Activated naive CD4-positive, alpha-beta T cell treated with anti-CD3 and anti-CD28 coated beads for 36 hours (primary cell): Measurements from ENCODE around the gene CLDN1. TPM values are rescaled to one million over a fixed set of nuclear protein-coding genes. Genes with fewer than 3 reads are reported as not detected.
"Not testable (repeated sequence)": the region's sequence is repeated elsewhere in the genome, so short reads cannot be mapped to it uniquely, and the experiment has no call there.

Experiments used
- CTCF ChIA-PET: fragments of 350-600 bp; sonication (Branson Sonifier 250); formaldehyde crosslinking; loops from one replicate; lab custom pipeline; 2021; ENCODE audit warnings: antibody characterized with exemption; lab: Charles Lee
- DNase-seq: peaks from one replicate; pipeline ENCODE4 v3.0.0-alpha.2; 2020
- H3K27ac Mint-ChIP-seq: one replicate; pipeline ENCODE4 v1.8.0; 2021; ENCODE audit warnings: mild to moderate bottlenecking, mixed read lengths
- H3K27me3 Mint-ChIP-seq: one replicate; pipeline ENCODE4 v1.8.0; 2021; ENCODE audit warnings: low read depth, mixed read lengths
- H3K36me3 Mint-ChIP-seq: one replicate; pipeline ENCODE4 v1.8.0; 2021; ENCODE audit warnings: low read depth, mixed read lengths
- H3K4me1 Mint-ChIP-seq: one replicate; pipeline ENCODE4 v1.8.0; 2021; ENCODE audit warnings: low read depth, mixed read lengths
- H3K4me3 Mint-ChIP-seq: one replicate; pipeline ENCODE4 v1.8.0; 2021; ENCODE audit warnings: mild to moderate bottlenecking, moderate library complexity, mixed read lengths
- H3K9me3 Mint-ChIP-seq: one replicate; pipeline ENCODE4 v1.8.0; 2021; ENCODE audit warnings: mixed read lengths
- intact Hi-C: fragments of 100-400 bp; cut with micrococcal nuclease; formaldehyde crosslinking; loops from one replicate; pipeline ENCODE4 v1.15.1; 2023
- total RNA-seq, 2 experiments: library from RNA; stranded (reverse); gene quantifications; one replicate each; pipeline ENCODE4 v1.2.3, GENCODE V29; 2021

The CLDN1 gene
- total RNA-seq, 2 experiments from 2014 or later: 0.88 to 0.96 TPM

GRCh38 chr3:190288836-190289235 lies 33.4 kb downstream of the CLDN1 start:
- CTCF ChIA-PET: no interaction called here
- H3K4me3 Mint-ChIP-seq: no peak overlapping the region
- intact Hi-C loops: no loop called here
- DNase-seq: no peak
- H3K9me3 Mint-ChIP-seq: peaks cover 36% of the 10 kb centered on the region
- peaks cover 15% of the 10 kb centered on the region for H3K36me3 Mint-ChIP-seq
- no peaks in the 10 kb centered on the region for H3K4me1 Mint-ChIP-seq
- H3K27me3 Mint-ChIP-seq: peaks cover 5% of the 10 kb centered on the region
- H3K27ac Mint-ChIP-seq: no peak overlapping the region

- Mint-ChIP-seq H3K27me3 (peaks cover 3% of the 10 kb centered on the region), H3K27ac (no peak overlapping the region), H3K4me3 (no peak overlapping the region), H3K9me3 (peaks cover 20% of the 10 kb centered on the region), H3K4me1 (no peaks in the 10 kb centered on the region), H3K36me3 (peaks cover 9% of the 10 kb centered on the region)
- intact Hi-C loops: no loop called here
- CTCF ChIA-PET: no interaction called here
- DNase-seq: no peak
These were observed 36.2 kb downstream of the CLDN1 start for GRCh38 chr3:190286014-190286413.

GRCh38 chr3:190281308-190282051 lies 40.8 kb downstream of the CLDN1 start:
- no peaks in the 10 kb centered on the region for H3K4me1 Mint-ChIP-seq
- H3K27ac Mint-ChIP-seq: no peak overlapping the region
- intact Hi-C loops: no loop called here
- no peaks in the 10 kb centered on the region for H3K27me3 Mint-ChIP-seq
- no peak for DNase-seq
- CTCF ChIA-PET: no interaction called here
- H3K36me3 Mint-ChIP-seq: peaks cover 5% of the 10 kb centered on the region
- H3K9me3 Mint-ChIP-seq: peaks cover 11% of the 10 kb centered on the region
- H3K4me3 Mint-ChIP-seq: no peak overlapping the region

- H3K27me3 Mint-ChIP-seq: no peaks in the 10 kb centered on the region
- H3K27ac Mint-ChIP-seq: no peak overlapping the region
- intact Hi-C loops: no loop called here
- H3K9me3 Mint-ChIP-seq: peaks cover 3% of the 10 kb centered on the region
- H3K36me3 Mint-ChIP-seq: no peaks in the 10 kb centered on the region
- CTCF ChIA-PET: no interaction called here
- no peak for DNase-seq
- no peak overlapping the region for H3K4me3 Mint-ChIP-seq
- H3K4me1 Mint-ChIP-seq: no peaks in the 10 kb centered on the region
These were observed 42.6 kb downstream of the CLDN1 start for GRCh38 chr3:190279690-190280089.

- H3K27me3 Mint-ChIP-seq: peaks cover 5% of the 10 kb centered on the region
- H3K9me3 Mint-ChIP-seq: no peaks in the 10 kb centered on the region
- intact Hi-C loops: no loop called here
- no peaks in the 10 kb centered on the region for H3K4me1 Mint-ChIP-seq
- H3K36me3 Mint-ChIP-seq: no peaks in the 10 kb centered on the region
- no peak overlapping the region for H3K4me3 Mint-ChIP-seq
- no peak for DNase-seq
- H3K27ac Mint-ChIP-seq: no peak overlapping the region
- CTCF ChIA-PET: no interaction called here
These were observed 49.5 kb downstream of the CLDN1 start for GRCh38 chr3:190272747-190273146.

- Mint-ChIP-seq H3K27me3 (peaks cover 10% of the 10 kb centered on the region), H3K27ac (no peak overlapping the region), H3K9me3 (no peaks in the 10 kb centered on the region), H3K36me3 (no peaks in the 10 kb centered on the region), H3K4me3 (no peak overlapping the region), H3K4me1 (no peaks in the 10 kb centered on the region)
- CTCF ChIA-PET: no interaction called here
- intact Hi-C loops: no loop called here
- DNase-seq: no peak
These were observed 53.1 kb downstream of the CLDN1 start for GRCh38 chr3:190269101-190269500.

GRCh38 chr3:190267464-190267863 lies 54.8 kb downstream of the CLDN1 start:
- H3K9me3 Mint-ChIP-seq, DNase-seq, H3K27me3 Mint-ChIP-seq, H3K4me3 Mint-ChIP-seq, intact Hi-C loops, H3K4me1 Mint-ChIP-seq, CTCF ChIA-PET, H3K27ac Mint-ChIP-seq, H3K36me3 Mint-ChIP-seq: not testable (repeated sequence)

GRCh38 chr3:190266913-190267290 lies 55.3 kb downstream of the CLDN1 start:
- Mint-ChIP-seq H3K27me3 (peaks cover 10% of the 10 kb centered on the region), H3K4me3 (no peak overlapping the region), H3K27ac (no peak overlapping the region), H3K9me3 (no peaks in the 10 kb centered on the region), H3K4me1 (no peaks in the 10 kb centered on the region), H3K36me3 (no peaks in the 10 kb centered on the region)
- intact Hi-C loops: no loop called here
- no peak for DNase-seq
- CTCF ChIA-PET: no interaction called here

GRCh38 chr3:190266265-190266912 lies 55.9 kb downstream of the CLDN1 start:
- H3K4me1 Mint-ChIP-seq: no peaks in the 10 kb centered on the region
- no peak overlapping the region for H3K4me3 Mint-ChIP-seq
- H3K9me3 Mint-ChIP-seq: no peaks in the 10 kb centered on the region
- no peak for DNase-seq
- no peaks in the 10 kb centered on the region for H3K36me3 Mint-ChIP-seq
- H3K27ac Mint-ChIP-seq: no peak overlapping the region
- peaks cover 10% of the 10 kb centered on the region for H3K27me3 Mint-ChIP-seq
- intact Hi-C loops: no loop called here
- CTCF ChIA-PET: no interaction called here

GRCh38 chr3:190265796-190266195 lies 56.5 kb downstream of the CLDN1 start:
- CTCF ChIA-PET: interaction anchor here (0.7 kb wide), 1 partner anchor 14 kb away, joined by 3 read pairs; no protein-coding TSS in a partner anchor
- Mint-ChIP-seq H3K4me3 (no peak overlapping the region), H3K9me3 (no peaks in the 10 kb centered on the region), H3K27ac (no peak overlapping the region), H3K36me3 (no peaks in the 10 kb centered on the region), H3K27me3 (peaks cover 10% of the 10 kb centered on the region), H3K4me1 (no peaks in the 10 kb centered on the region)
- intact Hi-C loops: no loop called here
- DNase-seq: no peak

GRCh38 chr3:190265126-190265525 lies 57.1 kb downstream of the CLDN1 start:
- no peak overlapping the region for H3K27ac Mint-ChIP-seq
- intact Hi-C loops: no loop called here
- H3K4me3 Mint-ChIP-seq: no peak overlapping the region
- no peak for DNase-seq
- CTCF ChIA-PET: interaction anchor here (0.7 kb wide), 1 partner anchor 15 kb away, joined by 3 read pairs; no protein-coding TSS in a partner anchor
- no peaks in the 10 kb centered on the region for H3K36me3 Mint-ChIP-seq
- no peaks in the 10 kb centered on the region for H3K4me1 Mint-ChIP-seq
- peaks cover 10% of the 10 kb centered on the region for H3K27me3 Mint-ChIP-seq
- H3K9me3 Mint-ChIP-seq: no peaks in the 10 kb centered on the region

- Mint-ChIP-seq H3K4me3 (no peak overlapping the region), H3K9me3 (no peaks in the 10 kb centered on the region), H3K27ac (no peak overlapping the region), H3K4me1 (no peaks in the 10 kb centered on the region), H3K27me3 (peaks cover 2% of the 10 kb centered on the region), H3K36me3 (no peaks in the 10 kb centered on the region)
- CTCF ChIA-PET: no interaction called here
- intact Hi-C loops: no loop called here
- no peak for DNase-seq
These were observed 60.5 kb downstream of the CLDN1 start for GRCh38 chr3:190261740-190262139.

- DNase-seq: no peak
- H3K27me3 Mint-ChIP-seq: no peaks in the 10 kb centered on the region
- H3K9me3 Mint-ChIP-seq: no peaks in the 10 kb centered on the region
- no peaks in the 10 kb centered on the region for H3K4me1 Mint-ChIP-seq
- intact Hi-C loops: no loop called here
- H3K36me3 Mint-ChIP-seq: no peaks in the 10 kb centered on the region
- no peak overlapping the region for H3K27ac Mint-ChIP-seq
- CTCF ChIA-PET: no interaction called here
- H3K4me3 Mint-ChIP-seq: no peak overlapping the region
These were observed 61.2 kb downstream of the CLDN1 start for GRCh38 chr3:190261015-190261414.
